Measurements from ENCODE around the gene NEUROD2. TPM values are rescaled to one million over a fixed set of nuclear protein-coding genes. Genes with fewer than 3 reads are reported as not detected.

The NEUROD2 gene
- total and polyA plus RNA-seq, 8 donors: 0.03 to 0.31 (median 0.25) TPM; not detected in 5

- peak overlapping the region; percentile 78 to 94 (median 87) for H3K4me3 ChIP-seq
- intact Hi-C loops (cut with DNase I; ENCODE audit: low total_unique reads): no loop called here
- no peaks in the 10 kb centered on the region for H3K9me3 ChIP-seq
- TF ChIP-seq POLR2AphosphoS5 (IDR thresholded peaks at IDR 0.05): no peak
- no peak for TF ChIP-seq CTCF (IDR thresholded peaks at IDR 0.05)
- no peak for TF ChIP-seq POLR2A (IDR thresholded peaks at IDR 0.05)
- no peak for TF ChIP-seq EP300 (IDR thresholded peaks at IDR 0.05)
- peaks cover 0 to 2% (median 0%) of the 10 kb centered on the region in 3 donors for H3K27me3 ChIP-seq
- peaks cover 34 to 85% (median 78%) of the 10 kb centered on the region in 4 donors for H3K4me1 ChIP-seq
- no peak for DNase-seq
- peaks cover 0 to under 1% (median 0%) of the 10 kb centered on the region in 4 donors for H3K36me3 ChIP-seq
- 51 to 71% (median 59%) methylated on average over 7 of the region's 7 CpGs for WGBS, 5 donors
- peak overlapping the region in 4 of 5 donors; percentile 1 to 97 (median 94) for H3K27ac ChIP-seq
Measured at GRCh38 chr17:39638317-39638716, 30.6 kb upstream of the NEUROD2 start.

GRCh38 chr17:39636927-39637736, 29.4 kb upstream of the NEUROD2 start, which contains the start of gene STARD3:
TSS of gene STARD3 (plus strand) at chr17:39637144. CDS start at chr17:39653532, 16,388 bp downstream.
- H3K36me3 ChIP-seq: no peaks in the 10 kb centered on the region
- TF ChIP-seq POLR2AphosphoS5 (IDR thresholded peaks at IDR 0.05) (peak; percentile 62 to 86 (median 78)), CTCF (IDR thresholded peaks at IDR 0.05) (no peak), POLR2A (IDR thresholded peaks at IDR 0.05) (no peak)
- peaks cover 0 to 14% (median 0%) of the 10 kb centered on the region in 3 donors for H3K27me3 ChIP-seq
- peak within 1 kb of the TSS; percentile 78 to 94 (median 87) for H3K4me3 ChIP-seq
- peak within 1 kb of the TSS; percentile 85 to 97 (median 93) for H3K27ac ChIP-seq
- H3K4me1 ChIP-seq: peaks cover 34 to 82% (median 76%) of the 10 kb centered on the region in 4 donors
- no peaks in the 10 kb centered on the region for H3K9me3 ChIP-seq
- peak; percentile 95 to 98 for DNase-seq
- 0 to 1% (median 0%) methylated on average over 32 to 69 of the region's 69 CpGs for WGBS, 5 donors
- intact Hi-C loops (cut with DNase I; ENCODE audit: low total_unique reads): no loop called here

GRCh38 chr17:39636587-39636926, 28.8 kb upstream of the NEUROD2 start:
- Histone ChIP-seq H3K27me3 (peaks cover 0 to 19% (median 0%) of the 10 kb centered on the region in 3 donors), H3K27ac (peak overlapping the region; percentile 85 to 97 (median 93)), H3K36me3 (no peaks in the 10 kb centered on the region), H3K4me1 (peaks cover 34 to 79% (median 73%) of the 10 kb centered on the region in 4 donors), H3K9me3 (no peaks in the 10 kb centered on the region), H3K4me3 (peak overlapping the region; percentile 78 to 94 (median 87))
- no peak for TF ChIP-seq POLR2A (IDR thresholded peaks at IDR 0.05)
- no peak for TF ChIP-seq EP300 (IDR thresholded peaks at IDR 0.05)
- TF ChIP-seq CTCF (IDR thresholded peaks at IDR 0.05): no peak
- TF ChIP-seq POLR2AphosphoS5 (IDR thresholded peaks at IDR 0.05): no peak
- intact Hi-C loops (cut with DNase I; ENCODE audit: low total_unique reads): no loop called here
- 18 to 26% (median 24%) methylated on average over 6 of the region's 6 CpGs for WGBS, 5 donors
- DNase-seq: no peak

GRCh38 chr17:39635614-39636176, 28.0 kb upstream of the NEUROD2 start:
- WGBS, 5 donors: 86 to 96% (median 90%) methylated on average over 8 of the region's 8 CpGs
- peak overlapping the region in 1 of 5 donors; percentile 97 for H3K27ac ChIP-seq
- intact Hi-C loops (cut with DNase I; ENCODE audit: low total_unique reads): no loop called here

More at GRCh38 chr17:39635614-39636176, 28.0 kb upstream of the NEUROD2 start:
- peaks cover 29 to 76% (median 65%) of the 10 kb centered on the region in 4 donors for H3K4me1 ChIP-seq
- TF ChIP-seq POLR2A (IDR thresholded peaks at IDR 0.05): no peak
- TF ChIP-seq CTCF (IDR thresholded peaks at IDR 0.05): no peak
- no peak for TF ChIP-seq POLR2AphosphoS5 (IDR thresholded peaks at IDR 0.05)
- TF ChIP-seq EP300 (IDR thresholded peaks at IDR 0.05): no peak
- H3K36me3 ChIP-seq: no peaks in the 10 kb centered on the region
- no peaks in the 10 kb centered on the region for H3K9me3 ChIP-seq
- peaks cover 0 to 28% (median 0%) of the 10 kb centered on the region in 3 donors for H3K27me3 ChIP-seq
- DNase-seq: no peak
- H3K4me3 ChIP-seq: no peak overlapping the region
